RKO (cell line): ENCODE results near the gene ERVK3-1.

ENCODE experiments used
- DNase-seq: peaks from one replicate; pipeline ENCODE4 v3.0.0-alpha.2; 2016; ENCODE audit warnings: low spot score

The ERVK3-1 gene

GRCh38 chr19:58364146-58364545 is 59.0 kb downstream of the ERVK3-1 start:
- DNase-seq = no peak
